HG03139 (cell line): ENCODE measurements around the gene ZNF277.

ENCODE experiments used
- ATAC-seq: cut with Tn5 transposase; IDR thresholded peaks from one replicate; pipeline ENCODE4 v1.9.1; 2021; ENCODE audit not compliant: unreplicated experiment

ZNF277 gene

DNA sequence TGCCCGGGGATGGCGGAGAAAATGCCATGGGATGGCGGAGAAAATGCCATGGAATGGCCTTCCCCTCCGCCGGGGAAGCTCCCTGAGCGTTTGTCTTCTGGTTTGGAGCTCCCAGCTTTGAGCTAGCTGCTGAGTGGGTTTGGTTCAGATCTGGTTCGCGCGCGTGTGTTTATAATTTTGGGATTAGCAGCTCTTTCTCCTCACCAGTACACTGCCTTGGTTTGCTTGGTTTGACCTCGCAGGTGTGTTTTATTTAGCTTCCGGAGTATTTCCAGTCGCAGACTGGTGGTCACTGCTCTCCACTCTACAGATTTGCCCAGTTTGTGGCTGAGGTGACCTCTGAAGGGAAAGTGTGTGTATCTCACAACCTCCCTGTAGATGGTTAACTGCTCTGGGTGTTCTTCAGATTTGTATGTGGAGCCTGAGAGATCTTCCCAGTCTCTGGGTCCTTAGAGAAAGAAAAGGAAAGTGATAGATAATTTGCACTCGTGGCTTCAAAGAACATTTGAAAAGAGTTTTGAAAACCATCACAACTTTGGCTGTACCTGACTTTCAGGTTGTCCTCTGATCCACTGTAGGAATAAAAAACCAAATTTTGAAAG lies 597 bp downstream of the ZNF277 start:
- ATAC-seq: no peak

DNA sequence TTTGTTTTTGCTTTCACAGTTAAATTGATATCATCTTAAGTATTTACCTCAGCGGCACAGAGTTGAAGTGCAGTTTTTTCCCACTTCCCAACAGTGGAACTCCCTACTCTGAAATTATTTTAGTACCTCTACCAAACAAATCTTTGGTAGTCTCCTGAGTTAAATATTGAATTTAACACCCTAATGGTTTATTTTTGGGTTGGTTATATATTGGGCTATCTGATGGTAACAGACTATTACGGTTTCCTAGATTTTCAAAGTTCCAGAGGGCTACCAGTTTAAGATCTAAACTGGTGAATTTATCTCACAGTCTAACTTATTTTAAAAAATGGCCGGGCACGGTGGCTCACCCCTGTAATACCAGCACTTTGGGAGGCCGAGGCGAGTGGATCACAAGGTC lies 1.3 kb downstream of the ZNF277 start:
- no peak for ATAC-seq

DNA sequence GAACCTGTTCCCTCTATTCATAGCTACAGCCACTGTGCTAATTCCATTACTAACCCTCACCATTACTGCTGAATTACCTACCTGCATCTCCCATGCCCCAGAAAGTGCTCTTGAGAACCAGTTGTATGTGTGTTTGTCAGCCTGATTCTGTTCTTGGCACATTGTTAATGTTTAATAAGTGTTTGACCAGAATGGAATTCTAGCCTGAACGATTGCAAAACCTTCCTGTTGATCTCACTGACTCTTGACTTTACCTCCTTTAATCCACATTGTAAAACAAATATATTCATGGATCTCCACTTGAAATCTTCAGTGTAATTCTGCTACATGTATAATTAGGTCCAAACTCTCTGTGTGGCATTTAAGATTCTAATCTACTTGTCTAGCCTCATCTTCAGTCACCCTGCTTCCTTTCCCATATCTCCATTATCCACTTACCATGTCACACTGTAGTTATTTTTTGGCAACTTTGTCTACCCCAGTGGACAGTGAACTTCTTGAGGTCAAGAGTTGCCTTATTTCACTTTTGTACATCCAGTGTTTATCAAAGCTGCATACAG lies 4.9 kb downstream of the ZNF277 start:
- no peak for ATAC-seq

DNA sequence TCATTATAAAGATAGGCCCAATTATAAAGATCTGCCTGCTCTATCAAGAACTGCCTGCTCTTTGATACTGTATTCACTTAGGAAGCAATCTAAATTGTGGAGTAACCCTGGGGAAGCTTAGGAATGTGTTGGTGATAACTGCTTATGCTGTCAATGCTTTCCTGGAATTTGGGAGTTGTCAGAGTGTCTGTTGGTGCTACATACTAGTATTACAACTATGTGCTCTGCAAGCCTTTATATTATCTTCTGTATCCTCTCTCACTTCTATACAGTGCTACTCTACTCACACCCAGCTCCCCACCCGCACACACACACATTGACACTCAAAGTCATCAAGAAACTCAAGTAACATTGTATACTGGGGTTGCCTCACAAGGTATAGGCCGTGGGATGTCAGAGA lies 6.1 kb downstream of the ZNF277 start:
- no peak for ATAC-seq

DNA sequence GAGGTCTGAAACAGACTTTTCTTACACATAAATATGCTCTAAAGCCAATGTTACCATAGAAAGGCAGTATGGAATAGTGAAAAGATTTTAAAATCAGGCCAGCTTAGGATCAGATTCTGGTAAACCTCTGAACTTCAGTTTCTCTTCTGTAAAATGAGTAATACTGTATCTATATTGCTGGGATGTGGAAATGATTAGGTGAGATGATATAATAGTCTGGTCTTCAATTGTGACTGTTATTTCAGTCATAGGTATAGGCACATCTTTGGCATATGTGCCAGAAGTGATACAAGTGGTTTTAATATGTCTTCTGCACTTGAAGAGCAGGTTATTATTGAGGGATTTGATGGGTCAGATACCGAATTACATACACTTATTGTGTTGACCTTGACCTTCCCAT lies 7.2 kb downstream of the ZNF277 start:
- no peak for ATAC-seq

DNA sequence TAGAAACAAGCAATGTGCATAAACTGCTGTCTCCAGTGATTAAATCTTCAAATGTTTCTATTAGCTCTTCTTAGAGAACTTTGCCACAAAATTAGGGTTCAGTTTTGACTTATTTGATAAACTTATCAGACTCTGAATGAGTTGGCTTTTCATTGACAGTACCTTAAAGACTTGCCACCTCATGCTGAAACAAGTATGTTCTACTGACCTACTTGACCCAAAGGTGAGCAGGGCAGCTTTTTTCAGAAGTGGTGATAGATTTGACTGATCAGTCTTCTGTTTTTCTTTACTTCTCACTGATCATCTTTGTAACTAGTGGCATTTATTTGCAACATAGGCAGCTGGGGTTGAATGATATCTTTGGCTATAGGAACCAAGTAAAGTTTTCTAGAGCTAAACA lies 7.8 kb downstream of the ZNF277 start:
- no peak for ATAC-seq

DNA sequence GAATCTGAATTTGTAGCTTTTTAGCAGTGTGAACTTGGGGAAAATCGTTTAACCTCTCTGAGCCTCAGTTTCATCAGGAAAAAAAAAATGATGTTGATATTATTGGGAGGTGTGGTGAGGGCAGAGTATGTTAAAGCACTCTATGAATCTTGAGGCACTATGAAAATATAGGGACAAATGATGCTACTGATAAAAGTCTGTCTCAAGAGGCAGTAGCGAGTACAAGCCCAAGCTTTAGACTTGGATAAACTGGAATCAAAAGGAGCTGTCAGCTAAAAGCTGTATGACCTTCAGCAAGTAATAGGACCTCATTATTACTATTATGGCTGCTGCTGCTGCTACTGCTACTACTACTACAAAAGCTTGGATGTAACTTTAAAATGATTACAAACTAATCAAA lies 8.4 kb downstream of the ZNF277 start:
- ATAC-seq: no peak

DNA sequence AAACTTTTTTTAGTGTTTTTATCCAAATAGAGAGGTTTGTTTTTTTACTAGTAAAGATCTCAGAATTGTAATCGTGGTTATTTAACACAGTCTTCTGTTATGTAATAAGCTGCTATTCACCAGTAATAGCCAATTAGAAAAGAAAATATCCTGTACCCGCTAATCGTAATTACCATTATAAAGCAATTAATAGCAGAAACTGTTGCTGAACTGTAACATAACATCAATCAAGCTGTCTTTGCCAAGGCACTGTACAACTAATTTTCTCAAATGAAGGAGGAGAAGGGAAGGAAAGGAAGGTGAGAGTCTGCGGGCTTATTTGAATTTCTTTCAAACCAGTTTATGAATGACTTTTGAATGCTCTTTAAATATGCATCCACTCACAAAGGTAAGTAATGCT lies 9.3 kb downstream of the ZNF277 start:
- ATAC-seq: no peak

DNA sequence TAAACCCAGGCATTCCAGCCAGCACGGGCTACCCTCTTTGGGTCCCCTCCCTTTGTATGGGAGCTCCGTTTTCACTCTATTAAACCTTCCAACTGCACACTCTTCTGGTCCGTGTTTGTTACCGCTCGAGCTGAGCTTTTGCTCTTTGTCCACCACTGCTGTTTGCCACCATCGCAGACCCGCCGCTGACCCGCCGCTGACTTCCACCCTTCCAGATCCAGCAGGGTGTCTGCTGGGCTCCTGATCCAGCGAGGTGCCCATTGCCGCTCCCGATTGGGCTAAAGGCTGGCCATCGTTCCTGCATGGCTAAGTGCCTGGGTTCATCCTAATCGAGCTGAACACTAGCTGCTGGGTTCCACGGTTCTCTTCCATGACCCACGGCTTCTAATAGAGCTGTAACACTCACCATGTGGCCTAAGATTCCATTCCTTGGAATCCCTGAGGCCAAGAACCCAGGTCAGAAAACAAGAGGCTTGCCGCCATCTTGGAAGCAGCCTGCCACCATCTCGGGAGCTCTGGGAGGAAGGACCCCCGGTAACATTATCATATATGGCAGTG lies 14.5 kb downstream of the ZNF277 start:
- no peak for ATAC-seq

DNA sequence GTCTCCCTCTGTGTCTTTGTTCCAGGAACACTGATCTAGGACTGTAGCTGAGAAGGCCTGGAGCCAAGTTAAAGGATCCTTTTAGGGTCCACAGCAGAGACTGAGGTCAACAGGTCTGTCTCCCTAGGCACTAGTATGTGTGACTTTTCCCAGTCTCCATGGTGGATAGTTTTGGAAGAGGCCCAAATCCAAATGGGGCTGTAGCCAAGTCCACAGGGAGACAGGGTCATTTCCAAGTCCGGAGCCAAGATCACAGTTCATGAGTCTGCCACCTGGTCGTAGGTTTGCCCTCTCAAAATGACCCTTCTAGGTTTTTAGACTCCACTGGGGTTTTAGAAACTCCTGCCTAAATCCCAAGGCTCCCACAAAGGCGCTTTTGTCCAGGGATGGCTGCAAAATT lies 16.8 kb downstream of the ZNF277 start:
- ATAC-seq: no peak

DNA sequence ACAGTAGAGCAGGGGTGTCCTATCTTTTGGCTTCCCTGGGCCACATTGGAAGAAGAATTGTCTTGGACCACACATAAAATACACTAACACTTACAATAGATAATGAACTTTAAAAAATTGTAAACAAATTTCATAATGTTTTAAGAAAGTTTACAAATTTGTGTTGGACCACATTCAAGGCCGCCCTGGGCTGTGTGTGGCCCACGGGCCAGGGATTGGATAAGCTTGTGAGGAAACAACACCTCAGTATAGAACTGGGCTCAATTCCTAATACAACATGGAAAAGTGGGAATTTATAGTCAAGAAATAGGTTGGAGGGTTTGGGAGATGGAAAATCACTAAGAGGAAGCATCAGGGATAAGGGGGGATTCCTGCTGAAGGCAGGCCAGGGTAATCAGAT lies 17.7 kb downstream of the ZNF277 start:
- ATAC-seq: no peak

DNA sequence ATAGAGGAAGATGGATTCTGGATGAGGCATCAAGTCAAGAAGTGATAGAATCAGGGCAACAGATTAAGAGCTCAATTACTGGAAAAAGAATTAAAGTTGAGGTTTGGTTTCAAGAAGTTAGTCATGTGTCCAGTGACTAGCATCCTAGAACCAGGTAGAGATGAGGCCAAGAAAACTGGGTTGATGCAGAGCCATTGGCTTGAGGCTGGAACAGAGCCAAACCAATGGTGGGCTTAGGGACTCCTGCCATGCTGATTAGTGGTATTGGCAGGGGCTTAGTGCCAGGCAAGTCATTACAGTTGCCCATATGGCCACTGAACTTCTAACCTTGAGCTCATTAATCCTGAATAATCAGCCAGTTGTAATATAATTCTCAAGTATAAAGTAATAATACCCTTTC lies 18.5 kb downstream of the ZNF277 start:
- ATAC-seq: no peak

DNA sequence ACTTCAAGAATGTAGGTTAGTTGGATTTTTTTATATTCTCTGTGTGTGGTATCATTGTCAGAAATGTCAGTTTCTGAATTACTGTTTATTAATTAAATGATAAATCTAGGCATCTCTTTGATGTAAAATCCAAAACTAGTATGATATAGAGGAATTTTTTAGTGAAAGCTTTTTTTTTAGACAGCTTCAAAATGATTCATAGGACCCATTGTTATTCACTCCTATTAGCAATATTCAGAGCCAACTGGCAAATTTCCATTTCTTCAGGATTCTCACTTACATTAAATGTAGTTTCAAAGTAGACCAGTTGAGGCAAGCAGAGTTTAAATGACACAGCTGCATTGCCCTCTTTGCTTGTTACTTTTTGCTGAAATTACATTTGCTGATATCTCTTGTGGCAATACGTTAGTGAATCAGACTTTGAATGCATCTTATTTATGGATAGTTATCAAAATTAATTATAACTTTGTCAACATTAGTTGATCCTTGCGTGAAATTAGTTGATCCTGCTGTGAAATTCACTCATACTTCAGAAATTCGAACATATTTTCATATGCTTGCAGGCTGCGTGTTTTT lies 20.3 kb downstream of the ZNF277 start:
- no peak for ATAC-seq

DNA sequence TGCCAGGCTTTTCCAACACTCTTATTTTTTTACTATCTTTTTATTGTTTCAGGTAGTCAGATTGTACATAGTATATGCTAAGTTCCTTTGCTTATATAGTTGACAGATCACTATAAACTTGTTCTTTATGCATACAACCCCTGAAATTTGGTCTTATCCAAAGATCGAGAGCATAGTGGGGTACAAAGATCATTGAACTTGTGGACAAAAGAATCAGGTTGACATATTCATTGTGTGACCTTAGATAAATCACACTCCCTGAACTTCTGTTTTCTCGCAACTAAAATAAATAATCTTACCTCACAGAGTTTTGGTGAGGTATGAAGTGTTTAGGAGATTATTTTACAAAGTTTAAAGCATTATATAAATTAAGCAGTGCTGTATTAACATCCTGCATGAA lies 22.1 kb downstream of the ZNF277 start:
- no peak for ATAC-seq

DNA sequence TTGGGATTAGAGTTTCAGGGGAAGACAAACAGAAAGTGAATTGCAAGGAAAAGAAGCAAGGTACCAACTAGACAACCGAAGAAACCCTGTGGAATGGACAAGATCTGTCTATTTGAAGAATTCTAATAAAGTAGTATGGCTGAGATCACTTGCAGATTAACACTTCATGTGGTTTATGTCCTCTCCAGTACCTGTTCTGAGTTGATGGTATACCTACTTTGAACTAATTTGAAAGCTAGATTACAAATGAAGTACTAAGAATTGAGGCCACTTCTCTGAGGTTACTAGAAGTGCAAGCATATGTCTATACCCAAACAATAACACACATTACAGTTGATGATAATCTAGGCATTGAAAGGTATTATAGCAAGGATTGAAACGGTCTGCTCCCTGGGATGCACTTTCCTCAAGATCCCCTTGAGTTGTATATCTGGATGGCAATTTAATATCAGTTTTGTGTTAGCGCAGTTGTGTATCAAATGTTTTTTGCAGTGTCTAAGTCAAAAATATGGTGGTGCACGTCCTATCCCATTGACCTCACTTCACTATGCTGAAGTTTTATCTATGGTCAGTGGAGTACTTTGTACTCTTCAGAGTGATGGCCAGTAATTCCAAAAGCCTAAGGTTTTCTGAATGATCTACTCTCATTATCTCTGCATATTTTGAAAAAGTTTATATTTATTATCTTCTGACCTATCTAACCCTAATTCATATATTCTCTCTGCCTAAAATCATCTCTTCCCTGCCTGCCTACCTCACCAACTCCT lies 25.9 kb downstream of the ZNF277 start:
- no peak for ATAC-seq

DNA sequence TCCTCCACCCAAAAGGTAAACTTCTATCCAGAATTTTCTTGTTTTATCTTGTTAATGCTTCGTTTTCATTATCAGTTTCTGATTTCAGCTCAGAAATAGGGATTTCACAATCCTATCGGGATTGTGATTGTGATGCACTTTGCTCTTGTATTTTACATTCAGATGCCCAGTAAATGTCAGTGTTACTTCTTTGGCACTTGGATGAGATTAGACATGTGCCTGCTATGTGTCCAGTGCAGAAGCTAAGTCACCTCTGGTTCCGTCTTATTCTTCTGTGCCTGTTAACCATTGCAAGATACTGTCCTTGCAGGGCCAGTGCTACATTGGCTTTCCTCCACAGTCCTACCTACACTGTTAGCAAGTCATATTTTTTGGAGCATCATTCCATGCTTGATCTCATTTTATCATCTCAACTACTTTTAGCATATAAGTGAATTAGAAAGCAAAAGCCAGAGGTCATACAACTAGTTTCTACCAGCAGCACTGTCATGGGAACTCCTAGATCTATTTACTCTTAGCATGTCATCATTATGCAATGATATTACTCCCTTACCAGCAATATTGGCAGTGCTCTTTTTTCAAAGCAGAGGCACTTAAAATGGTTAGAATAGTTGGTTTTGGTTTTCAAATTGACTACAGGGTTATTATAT lies 26.7 kb downstream of the ZNF277 start:
- ATAC-seq: no peak

DNA sequence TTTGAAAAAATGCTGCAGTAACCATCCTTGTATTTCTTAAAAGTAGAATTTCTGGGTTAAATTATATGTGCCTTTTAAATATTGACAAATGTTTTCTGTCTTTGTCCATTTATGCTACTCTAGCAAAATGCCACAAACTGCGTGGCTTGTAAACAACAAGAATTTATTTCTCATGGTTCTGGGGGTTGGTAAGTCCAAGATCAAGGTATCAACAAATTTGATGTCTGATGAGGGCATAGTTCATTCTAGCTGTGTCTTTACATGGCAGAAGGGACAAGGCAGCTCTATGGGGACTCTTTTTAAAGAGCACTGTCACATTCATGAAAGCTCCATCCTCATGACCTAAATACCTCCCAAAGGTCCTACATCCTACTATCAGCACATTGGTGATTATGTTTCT lies 27.7 kb downstream of the ZNF277 start:
- ATAC-seq: no peak

DNA sequence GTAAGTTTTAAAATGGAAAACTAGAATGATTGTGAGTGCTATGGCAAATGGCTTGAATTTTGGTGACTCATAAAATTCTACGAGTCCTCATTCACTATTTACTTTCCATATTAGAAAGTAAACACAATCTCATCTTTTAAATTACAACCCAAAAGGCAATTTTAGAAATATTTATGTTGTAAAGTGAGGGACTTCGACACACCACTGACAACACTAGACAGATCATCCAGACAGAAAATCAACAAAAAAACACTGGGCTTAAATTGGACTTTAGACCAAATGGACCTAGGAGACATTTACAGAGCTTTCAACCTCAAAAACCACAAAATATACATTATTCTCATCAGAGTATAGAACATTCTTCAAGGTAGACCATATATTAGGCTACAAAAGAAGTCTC lies 30.1 kb downstream of the ZNF277 start:
- ATAC-seq: no peak

DNA sequence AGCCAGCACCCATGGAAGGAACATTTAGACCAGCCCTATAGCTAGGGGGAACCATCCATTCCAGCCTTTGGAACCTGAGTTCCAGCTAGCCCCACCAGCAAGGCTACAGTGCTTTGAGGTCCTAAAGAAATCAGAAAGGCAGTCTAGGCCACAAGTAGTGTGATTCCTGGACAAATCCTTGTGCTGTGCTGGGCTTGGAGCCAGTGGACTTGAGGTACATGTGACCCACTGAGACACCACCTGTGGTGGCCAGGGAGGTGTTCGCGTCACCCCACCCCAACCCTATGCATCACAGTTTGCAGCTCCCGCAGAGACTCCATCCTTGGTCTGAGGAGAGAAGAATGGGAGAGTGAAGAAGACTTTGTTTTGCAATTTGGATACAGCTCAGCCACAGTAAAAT lies 31.8 kb downstream of the ZNF277 start:
- ATAC-seq: no peak

DNA sequence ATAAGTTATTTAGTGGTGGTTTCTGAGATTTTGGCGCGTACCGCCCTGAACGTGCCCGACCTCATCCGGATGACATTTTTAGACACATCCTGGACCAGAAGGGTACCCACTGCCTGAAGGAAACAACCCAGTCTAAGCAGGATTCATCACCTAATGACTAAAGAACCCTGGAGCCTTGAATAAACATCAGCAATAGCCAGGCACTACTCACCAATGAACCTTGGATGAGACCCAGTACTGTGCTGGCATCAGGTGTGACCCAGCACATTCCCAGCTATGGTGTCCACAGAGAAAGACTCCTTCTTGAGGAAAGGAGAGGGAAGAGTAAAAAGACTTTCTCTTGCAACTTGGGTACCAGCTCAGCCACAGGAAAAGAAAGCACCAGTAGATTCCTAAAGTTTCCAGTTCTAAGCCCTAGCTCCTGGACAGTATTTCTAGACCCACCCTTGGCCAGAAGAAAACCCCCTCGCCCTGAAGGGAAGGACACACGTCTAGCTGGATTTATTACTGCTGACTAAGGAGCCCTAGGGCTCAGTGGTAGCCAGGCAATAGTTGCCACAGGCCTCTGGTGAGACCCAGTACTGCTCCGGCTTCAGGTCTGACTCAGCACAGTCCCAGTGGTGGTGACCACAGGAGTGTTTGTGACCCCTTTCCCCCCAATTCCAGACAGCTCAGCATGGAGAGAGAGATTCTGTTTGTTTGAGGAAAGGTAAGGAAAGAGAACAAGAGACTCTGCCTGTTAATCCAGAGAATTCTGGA lies 32.5 kb downstream of the ZNF277 start:
- ATAC-seq: no peak

DNA sequence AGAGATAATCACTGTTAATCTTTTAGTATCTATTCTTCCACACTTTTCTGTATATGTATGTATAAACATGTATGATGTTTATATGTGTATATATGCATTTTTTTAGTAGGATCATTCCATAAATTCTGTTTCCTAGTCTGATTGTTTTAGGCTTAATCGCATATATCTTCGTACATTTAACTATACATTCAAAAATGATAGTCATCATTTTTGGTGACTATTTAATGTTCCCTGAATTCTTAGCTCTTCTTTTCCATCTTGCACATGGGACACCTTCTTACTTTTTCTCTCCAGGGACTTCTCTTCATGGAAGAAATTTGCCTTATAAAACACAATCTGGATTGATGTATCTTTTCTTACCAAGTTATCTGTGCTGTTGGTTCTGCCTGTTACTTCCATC lies 42.1 kb downstream of the ZNF277 start:
- no peak for ATAC-seq
